ENCODE results near the gene HS6ST2.

GRCh38 chrX:132909643-132910042 is 48.8 kb downstream of the HS6ST2 start:
- TF ChIP-seq EZH2 (IDR thresholded peaks at IDR 0.05; ENCODE audit: insufficient read depth, poor library complexity, severe bottlenecking) (no peak), EZH2phosphoT487 (IDR thresholded peaks at IDR 0.05; ENCODE audit: insufficient read depth, low read depth) (no peak)
